Measurements from ENCODE around the gene LTBR. TPM values are rescaled to one million over a fixed set of nuclear protein-coding genes. Genes with fewer than 3 reads are reported as not detected.

The LTBR gene
- total RNA-seq, 3 donors from 2014 or later = 90.1 to 115 (median 108) TPM

DNA sequence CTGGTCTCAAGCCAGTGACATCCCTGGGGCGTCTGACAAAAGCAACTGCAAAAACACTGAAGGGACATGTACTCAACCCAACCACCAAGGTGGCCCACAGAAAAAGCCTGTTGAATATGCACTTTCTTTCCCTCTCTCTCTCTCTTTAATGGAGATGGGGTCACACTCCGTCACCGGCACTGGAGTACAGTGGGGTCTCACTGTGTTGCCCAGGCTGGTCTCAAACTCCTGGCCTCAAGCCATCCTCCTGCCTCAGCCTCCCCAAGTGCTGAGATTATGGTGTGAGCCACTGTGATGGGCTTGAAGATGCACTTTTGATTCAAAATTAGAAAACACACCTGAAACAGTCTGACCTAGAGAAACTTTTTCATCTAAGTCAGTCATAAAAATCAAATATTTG, 53.6 kb downstream of the LTBR start:
- no peak overlapping the region for H3K27ac ChIP-seq
- no peak for DNase-seq (ENCODE audit: low spot score in 2 of 2)
- no peaks in the 10 kb centered on the region for H3K36me3 ChIP-seq
- no peaks in the 10 kb centered on the region for H3K27me3 ChIP-seq
- intact Hi-C loops (cut with DNase I; ENCODE audit: low total_unique reads) = no loop called here
- H3K4me3 ChIP-seq = no peak overlapping the region
- H3K9me3 ChIP-seq = no peaks in the 10 kb centered on the region
- no peaks in the 10 kb centered on the region for H3K4me1 ChIP-seq
- no peak for TF ChIP-seq POLR2AphosphoS5 (IDR thresholded peaks at IDR 0.05)
- no peak for TF ChIP-seq CTCF (IDR thresholded peaks at IDR 0.05)
- TF ChIP-seq POLR2A (IDR thresholded peaks at IDR 0.05) = no peak

GRCh38 chr12:6438345-6438744, 54.4 kb downstream of the LTBR start:
- intact Hi-C loops (cut with DNase I; ENCODE audit: low total_unique reads) = no loop called here
- no peak overlapping the region for H3K4me3 ChIP-seq
- no peaks in the 10 kb centered on the region for H3K27me3 ChIP-seq
- no peak for DNase-seq (ENCODE audit: low spot score in 2 of 2)
- no peaks in the 10 kb centered on the region for H3K36me3 ChIP-seq
- no peaks in the 10 kb centered on the region for H3K9me3 ChIP-seq
- TF ChIP-seq CTCF (IDR thresholded peaks at IDR 0.05) (no peak), POLR2AphosphoS5 (IDR thresholded peaks at IDR 0.05) (no peak), POLR2A (IDR thresholded peaks at IDR 0.05) (no peak)
- H3K4me1 ChIP-seq = no peaks in the 10 kb centered on the region
- no peak overlapping the region for H3K27ac ChIP-seq

- Histone ChIP-seq H3K36me3 (no peaks in the 10 kb centered on the region), H3K4me1 (no peaks in the 10 kb centered on the region), H3K9me3 (no peaks in the 10 kb centered on the region), H3K4me3 (no peak overlapping the region), H3K27me3 (no peaks in the 10 kb centered on the region), H3K27ac (no peak overlapping the region)
- no peak for TF ChIP-seq CTCF (IDR thresholded peaks at IDR 0.05)
- TF ChIP-seq POLR2A (IDR thresholded peaks at IDR 0.05) = no peak
- TF ChIP-seq POLR2AphosphoS5 (IDR thresholded peaks at IDR 0.05) = no peak
- intact Hi-C loops (cut with DNase I; ENCODE audit: low total_unique reads) = no loop called here
- DNase-seq (ENCODE audit: low spot score in 2 of 2) = no peak
Measured at GRCh38 chr12:6440391-6440790, 56.4 kb downstream of the LTBR start.

Other genes starting within 250 kb of the LTBR start
- 100 to 1,000 TPM in 2 of 3 donors, 10 to 100 TPM in 1; 91.1 to 436 (median 243) TPM for gene CD9, start 183.8 kb upstream of the LTBR start, total RNA-seq
- gene PLEKHG6, start 73.5 kb upstream of the LTBR start, total RNA-seq = 10 to 100 TPM; 11.9 to 43.6 (median 42.4) TPM
- gene TNFRSF1A, start 42.1 kb upstream of the LTBR start, total RNA-seq = 100 to 1,000 TPM; 232 to 256 (median 238) TPM
- 100 to 1,000 TPM in 1 of 3 donors, 10 to 100 TPM in 1, 1 to 10 TPM in 1; 1.3 to 175 (median 93.7) TPM for gene SCNN1A, start 8.6 kb upstream of the LTBR start, total RNA-seq
- gene CD27, start 60.8 kb downstream of the LTBR start, total RNA-seq = 1 to 10 TPM in 2 of 3 donors, under 1 TPM in 1; 0.64 to 4.3 (median 2.6) TPM
- 10 to 100 TPM; 16.5 to 24.6 (median 22.9) TPM for gene TAPBPL, start 67.9 kb downstream of the LTBR start, total RNA-seq
- gene VAMP1, start 86.5 kb downstream of the LTBR start, total RNA-seq = 10 to 100 TPM in 2 of 3 donors, 1 to 10 TPM in 1; 8.2 to 12.5 (median 11.1) TPM
- 10 to 100 TPM; 58.5 to 72.1 (median 62.4) TPM for gene MRPL51, start 109.1 kb downstream of the LTBR start, total RNA-seq
- gene NCAPD2, start 109.9 kb downstream of the LTBR start, total RNA-seq = 10 to 100 TPM; 21.6 to 66.7 (median 53.9) TPM
- gene GAPDH, start 150.4 kb downstream of the LTBR start, total RNA-seq = 1,000 to 10,000 TPM; 1,134 to 1,818 (median 1,628) TPM
- 10 to 100 TPM in 2 of 3 donors, 1 to 10 TPM in 1; 7.2 to 22.4 (median 15.7) TPM for gene IFFO1, start 171.9 kb downstream of the LTBR start, total RNA-seq
- 10 to 100 TPM; 30.6 to 37.6 (median 31.5) TPM for gene NOP2, start 184.1 kb downstream of the LTBR start, total RNA-seq
- gene CHD4, start 223.2 kb downstream of the LTBR start, total RNA-seq = 100 to 1,000 TPM; 162 to 227 (median 203) TPM